Limb (tissue), 2 donors: ENCODE results near the gene ILF3.

Experiments used
- DNase-seq, 2 donors: peaks; one replicate each; pipeline ENCODE4 v3.0.0-alpha.2; 2016; ENCODE audit errors: extremely low spot score in 2 of 2

Gene ILF3

DNA sequence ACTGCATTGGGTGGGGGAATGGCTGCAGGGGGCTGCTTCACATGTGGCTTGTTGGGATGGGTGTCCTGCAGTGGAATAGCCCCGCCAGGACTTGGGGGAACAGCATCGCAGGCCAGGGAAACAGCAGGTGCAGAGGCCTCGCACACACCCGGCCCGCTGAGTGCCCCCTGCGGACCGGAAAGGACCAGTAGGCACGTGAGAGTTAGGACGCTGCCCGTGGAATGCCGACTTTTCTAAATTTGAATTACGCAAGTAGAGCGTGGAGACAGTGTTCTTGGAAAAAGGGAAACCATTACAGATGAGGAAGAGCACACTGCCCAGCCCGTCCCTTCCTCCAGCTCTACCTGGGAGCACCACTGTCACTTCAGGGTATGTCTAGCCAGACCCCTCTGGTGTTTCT, 75.3 kb downstream of the ILF3 start:
- no peak for DNase-seq

DNA sequence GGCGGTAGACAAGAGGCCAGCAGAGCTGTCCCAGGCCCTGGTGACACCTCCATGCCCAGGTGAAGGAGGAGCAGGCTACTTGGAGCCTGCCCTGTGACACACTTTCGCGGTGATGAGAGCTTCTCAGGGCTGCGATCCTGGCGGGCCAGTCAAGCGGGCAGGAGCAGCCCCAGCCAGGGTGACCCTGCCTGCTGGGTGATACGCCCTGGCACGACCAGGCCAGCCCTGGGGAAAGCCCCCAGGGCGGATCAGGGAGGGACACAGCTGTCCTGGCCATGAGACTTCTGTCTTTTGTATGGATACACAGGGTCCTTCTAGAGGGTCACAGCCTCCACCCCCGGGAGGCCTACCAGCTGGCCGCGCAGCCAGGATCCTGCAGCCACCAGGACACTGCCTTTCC, 76.8 kb downstream of the ILF3 start:
- DNase-seq = no peak

DNA sequence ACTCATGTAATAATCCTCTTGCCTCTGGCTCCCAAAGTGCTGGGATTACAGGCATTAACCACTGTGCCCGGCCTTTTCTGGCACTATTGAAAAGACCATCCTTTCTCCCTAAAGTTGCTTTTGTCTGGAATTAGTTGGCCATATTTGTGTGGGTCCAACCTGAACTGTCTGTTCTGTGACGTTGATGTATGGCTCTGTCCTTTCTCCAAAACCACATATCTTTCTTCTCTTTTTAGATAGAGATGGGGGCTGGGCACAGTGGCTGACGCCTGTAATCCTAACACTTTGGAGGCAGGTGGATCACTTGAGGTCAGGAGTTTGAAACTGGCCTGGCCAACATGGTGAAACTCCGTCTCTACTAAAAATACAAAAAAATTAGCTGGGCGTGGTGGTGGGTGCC, 81.6 kb downstream of the ILF3 start:
- DNase-seq = no peak

DNA sequence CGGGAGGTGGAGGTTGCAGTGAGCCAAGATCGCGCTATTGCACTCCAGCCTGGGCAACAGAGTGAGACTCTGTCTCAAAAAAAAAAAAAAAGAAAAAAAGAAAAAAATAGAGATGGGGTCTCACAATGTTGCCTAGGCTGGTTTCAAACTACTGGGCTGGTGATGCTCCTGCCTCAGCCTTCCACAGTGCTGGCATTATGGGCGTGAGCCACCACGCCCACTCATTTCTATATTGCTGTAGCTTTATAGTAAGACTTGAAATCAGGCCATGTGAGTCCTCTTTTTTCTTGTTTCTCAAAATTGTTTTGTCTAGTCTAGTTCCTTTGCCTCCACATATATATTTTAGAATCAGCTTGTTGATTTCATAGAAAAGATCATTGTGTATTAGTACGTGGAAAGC, 82.0 kb downstream of the ILF3 start:
- DNase-seq = no peak

DNA sequence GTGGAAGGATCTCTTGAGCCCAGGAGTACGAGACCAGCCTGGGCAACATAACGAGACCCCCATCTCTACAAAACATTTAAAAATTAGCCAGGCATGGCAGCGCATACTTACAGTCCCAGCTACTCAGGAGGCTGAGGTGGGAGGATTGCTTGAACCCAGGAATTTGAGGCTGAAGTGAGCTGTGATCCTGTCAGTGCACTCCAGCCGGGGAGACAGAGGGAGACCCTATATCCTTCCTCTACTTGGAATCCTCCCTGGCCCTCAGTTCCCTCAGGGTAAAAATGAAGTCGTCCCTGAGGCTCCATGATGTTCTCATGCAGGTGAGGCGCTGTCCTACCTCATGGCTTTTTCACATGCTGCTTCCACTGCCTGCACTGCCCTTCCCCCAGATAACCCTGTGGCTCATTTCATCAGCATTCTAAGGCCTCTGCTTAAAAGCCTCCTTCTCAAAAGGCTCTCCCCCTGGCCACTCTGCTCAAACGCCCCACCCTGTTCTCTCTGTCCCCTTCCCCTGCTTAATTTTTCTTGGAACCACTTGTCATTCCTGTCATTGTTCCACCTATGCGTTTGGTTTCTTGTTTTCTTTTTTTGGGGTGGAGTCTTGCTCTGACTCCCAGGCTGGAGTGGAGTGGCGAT, 82.9 kb downstream of the ILF3 start:
- DNase-seq = no peak

DNA sequence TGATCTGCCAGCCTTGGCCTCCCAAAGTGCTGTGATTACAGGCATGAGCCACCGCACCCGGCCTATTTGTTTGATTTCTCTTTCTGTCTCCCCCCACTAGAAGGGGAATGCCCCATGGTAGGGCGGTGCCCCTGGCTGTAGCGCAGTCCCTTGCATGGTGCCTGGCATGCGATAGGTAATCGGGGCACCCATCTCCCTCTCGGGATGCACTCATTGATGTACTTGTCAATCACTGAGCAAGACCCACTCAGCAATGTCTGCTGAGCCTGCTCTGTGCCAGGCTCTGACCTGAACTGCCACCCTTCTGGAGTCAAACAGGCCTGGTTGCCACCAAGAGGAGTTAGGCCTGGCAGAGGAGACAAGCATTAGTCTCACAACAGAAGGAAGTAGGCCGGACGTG, 83.6 kb downstream of the ILF3 start:
- no peak for DNase-seq

DNA sequence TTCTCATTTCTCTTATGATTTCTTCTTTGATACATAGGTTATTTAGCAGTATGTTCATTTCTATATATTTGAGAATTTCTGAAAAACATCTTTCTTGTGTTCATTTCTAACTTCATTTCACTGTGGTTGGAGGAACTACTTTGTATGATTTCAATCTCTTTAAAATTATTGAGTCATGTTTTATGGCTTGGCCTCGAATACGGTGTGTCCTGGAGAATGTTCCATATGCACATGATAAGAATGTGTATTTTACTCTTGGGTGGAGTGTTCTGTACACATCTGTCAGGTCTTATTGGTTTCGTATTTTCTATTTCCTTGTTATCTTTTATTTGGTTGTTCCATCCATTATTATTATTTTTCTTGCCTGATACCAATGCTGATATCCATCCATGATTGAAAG, 86.7 kb downstream of the ILF3 start:
- DNase-seq = no peak
